OCI-LY7 (cell line): ENCODE data around the gene RAI2.

ENCODE experiments used
- CTCF ChIP-seq: fragments of 200-600 bp; sonication (generic); conservative IDR thresholded peaks from 2 replicates; pipeline ENCODE4 v1.5.1; 2014; ENCODE audit warnings: mild to moderate bottlenecking, antibody characterized with exemption, low read length, moderate library complexity, mixed read lengths
- EZH2phosphoT487 ChIP-seq: fragments of 200-600 bp; sonication (generic); IDR thresholded peaks from 2 replicates; pipeline ENCODE4 v1.6.1; 2018; ENCODE audit warnings: low read depth, borderline replicate concordance, mild to moderate bottlenecking, mixed run types, antibody characterized with exemption, low read length, moderate library complexity, mixed read lengths

GRCh38 chrX:17860811-17861488 is at the start of gene RAI2:
- TF ChIP-seq CTCF = no peak
- no peak for TF ChIP-seq EZH2phosphoT487
